Thoracic aorta (tissue), 2 donors: ENCODE measurements around the gene DUSP1. TPM values are rescaled to one million over a fixed set of nuclear protein-coding genes. Genes with fewer than 3 reads are reported as not detected.

ENCODE experiments used
- ATAC-seq: fragments of 150-250 bp; one replicate; pipeline ENCODE4 v1.8.0; 2017; ENCODE audit warnings: low read depth; ENCODE audit not compliant: insufficient number of reproducible peaks, low FRiP score
- DNase-seq: peaks from one replicate; pipeline ENCODE4 v3.0.0-alpha.2; 2020; ENCODE audit warnings: low spot score
- H3K27ac ChIP-seq, 2 donors: fragments of 200-600 bp; sonication (generic); 1 replicate in 1 of 2; 2 replicates in 1 of 2; pipeline ENCODE4 v1.5.1; 2016; ENCODE audit warnings: mild to moderate bottlenecking in 2 of 2, moderate library complexity in 2 of 2
- H3K27me3 ChIP-seq: fragments of 200-600 bp; sonication (generic); replicated peaks from 2 replicates; pipeline ENCODE4 v1.6.0; 2016; ENCODE audit warnings: mild to moderate bottlenecking; ENCODE audit not compliant: insufficient read depth
- H3K36me3 ChIP-seq: fragments of 200-600 bp; sonication (generic); one replicate; pipeline ENCODE4 v1.5.1; 2016
- H3K4me1 ChIP-seq, 2 donors: fragments of 200-600 bp; sonication (generic); 1 replicate in 1 of 2; 2 replicates in 1 of 2; pipeline versions ENCODE4 v1.5.1 to v1.6.0; 2016; ENCODE audit warnings: low read depth in 2 of 2, mild to moderate bottlenecking in 1 of 2; ENCODE audit not compliant: control insufficient read depth in 1 of 2
- H3K4me3 ChIP-seq: fragments of 200-600 bp; sonication (generic); 2 replicates; pipeline ENCODE4 v1.5.1; 2016; ENCODE audit warnings: mild to moderate bottlenecking
- H3K9me3 ChIP-seq: fragments of 200-600 bp; sonication (generic); 2 replicates; pipeline ENCODE4 v1.5.1; 2016
- total RNA-seq, 2 donors: library from RNA; depleted of rRNA; stranded (reverse); fragments of >200 nt; gene quantifications; one replicate each; pipeline versions ENCODE4 v1.1.0 to v1.2.3, GENCODE V29; 2016
- TF ChIP-seq, protein P1 (sequence below): fragments of 200-600 bp; sonication (generic); IDR thresholded peaks from one replicate; pipeline ENCODE4 v1.5.1; 2019; ENCODE audit warnings: antibody characterized with exemption

DUSP1 gene
- total RNA-seq, 2 donors from 2014 or later, result 813 to 3,699 TPM

DNA sequence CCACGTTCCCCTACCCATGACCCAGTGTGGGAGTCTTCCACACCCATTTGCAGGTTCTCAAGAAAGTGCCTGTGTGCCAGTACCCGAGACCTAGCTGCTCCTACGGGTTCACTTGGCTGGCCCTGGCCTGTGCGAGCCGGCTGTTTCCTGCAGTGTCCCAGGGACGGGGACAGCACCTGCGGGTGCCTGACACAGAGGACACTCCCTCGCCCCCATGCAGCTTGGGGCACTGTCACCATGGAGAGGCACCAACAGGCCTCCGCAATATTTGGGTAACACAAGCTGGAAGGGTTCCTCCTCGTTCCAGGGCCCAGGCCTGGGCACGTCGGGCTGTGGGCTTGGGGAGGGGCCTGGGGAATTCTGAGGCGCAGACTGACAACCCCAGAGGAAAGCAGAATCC lies 41.4 kb downstream of the DUSP1 start:
- Histone ChIP-seq H3K4me1 (peaks cover 22 to 35% of the 10 kb centered on the region in 2 donors), H3K27me3 (no peaks in the 10 kb centered on the region), H3K9me3 (no peaks in the 10 kb centered on the region), H3K27ac (no peak overlapping the region), H3K4me3 (no peak overlapping the region), H3K36me3 (no peaks in the 10 kb centered on the region)
- no peak for DNase-seq
- ATAC-seq, result no peak
- TF ChIP-seq, protein P1, sequence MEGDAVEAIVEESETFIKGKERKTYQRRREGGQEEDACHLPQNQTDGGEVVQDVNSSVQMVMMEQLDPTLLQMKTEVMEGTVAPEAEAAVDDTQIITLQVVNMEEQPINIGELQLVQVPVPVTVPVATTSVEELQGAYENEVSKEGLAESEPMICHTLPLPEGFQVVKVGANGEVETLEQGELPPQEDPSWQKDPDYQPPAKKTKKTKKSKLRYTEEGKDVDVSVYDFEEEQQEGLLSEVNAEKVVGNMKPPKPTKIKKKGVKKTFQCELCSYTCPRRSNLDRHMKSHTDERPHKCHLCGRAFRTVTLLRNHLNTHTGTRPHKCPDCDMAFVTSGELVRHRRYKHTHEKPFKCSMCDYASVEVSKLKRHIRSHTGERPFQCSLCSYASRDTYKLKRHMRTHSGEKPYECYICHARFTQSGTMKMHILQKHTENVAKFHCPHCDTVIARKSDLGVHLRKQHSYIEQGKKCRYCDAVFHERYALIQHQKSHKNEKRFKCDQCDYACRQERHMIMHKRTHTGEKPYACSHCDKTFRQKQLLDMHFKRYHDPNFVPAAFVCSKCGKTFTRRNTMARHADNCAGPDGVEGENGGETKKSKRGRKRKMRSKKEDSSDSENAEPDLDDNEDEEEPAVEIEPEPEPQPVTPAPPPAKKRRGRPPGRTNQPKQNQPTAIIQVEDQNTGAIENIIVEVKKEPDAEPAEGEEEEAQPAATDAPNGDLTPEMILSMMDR, result no peak

DNA sequence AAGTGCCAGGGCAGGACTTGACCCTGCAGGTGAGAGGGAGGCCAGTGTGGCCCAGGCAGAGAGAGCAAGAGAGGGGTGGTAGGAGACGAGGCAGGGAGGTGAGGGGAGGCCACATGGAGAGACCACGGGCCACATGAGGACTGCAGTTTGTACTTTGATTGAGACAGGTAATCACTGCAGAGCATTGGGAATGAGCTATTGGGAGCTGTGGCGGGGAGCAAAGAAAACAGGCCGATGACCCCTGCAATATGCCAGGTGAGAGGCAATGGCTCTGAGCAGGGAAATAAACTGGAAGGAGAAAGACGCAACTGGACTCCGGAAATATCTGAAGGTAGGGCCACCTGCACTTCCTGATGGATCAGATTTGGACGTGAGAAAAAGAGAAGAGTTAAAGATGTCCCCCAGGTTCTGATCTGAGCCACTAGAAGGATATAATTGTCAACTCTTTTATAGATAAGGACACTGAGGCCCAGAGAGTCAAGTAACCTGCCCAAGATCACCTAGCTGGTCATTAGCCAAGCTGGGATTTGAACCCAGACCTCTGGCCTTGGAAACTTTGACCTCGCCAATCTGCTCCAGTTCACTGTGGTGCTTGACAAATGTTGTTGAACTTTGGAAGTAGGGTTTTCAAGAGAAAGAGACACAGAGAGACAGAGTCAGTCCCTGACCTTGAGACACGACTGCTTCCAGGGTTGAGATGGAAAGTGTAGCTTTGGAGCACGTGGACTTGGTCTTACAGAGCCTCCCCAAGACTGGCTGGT lies 42.3 kb downstream of the DUSP1 start:
- TF ChIP-seq, protein P1, result no peak
- Histone ChIP-seq H3K9me3 (no peaks in the 10 kb centered on the region), H3K4me1 (peaks cover 16 to 26% of the 10 kb centered on the region in 2 donors), H3K4me3 (no peak overlapping the region), H3K27me3 (no peaks in the 10 kb centered on the region), H3K27ac (no peak overlapping the region), H3K36me3 (no peaks in the 10 kb centered on the region)
- DNase-seq (no peak), ATAC-seq (no peak)

DNA sequence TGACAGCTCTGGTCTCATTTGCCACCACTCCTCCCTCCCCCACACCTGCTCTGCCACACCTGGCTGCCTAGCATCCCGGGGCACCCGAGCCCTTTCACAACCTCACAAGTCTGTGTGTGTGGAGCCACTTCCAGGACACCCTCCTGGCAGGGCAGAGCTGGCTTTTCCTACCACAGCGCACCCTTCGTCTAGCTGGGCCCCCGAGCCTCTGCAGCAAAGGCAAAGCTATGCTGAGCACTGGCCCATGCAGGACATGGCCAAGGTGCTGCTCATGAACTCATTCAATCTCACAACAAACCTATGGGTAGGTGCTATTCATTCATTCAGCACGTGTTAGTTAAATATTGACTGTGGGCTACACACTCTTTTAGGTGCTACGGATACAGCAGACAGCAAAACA lies 43.4 kb downstream of the DUSP1 start:
- Histone ChIP-seq H3K9me3 (no peaks in the 10 kb centered on the region), H3K27ac (no peak overlapping the region), H3K27me3 (no peaks in the 10 kb centered on the region), H3K36me3 (no peaks in the 10 kb centered on the region), H3K4me3 (no peak overlapping the region), H3K4me1 (peaks cover 13 to 22% of the 10 kb centered on the region in 2 donors)
- TF ChIP-seq, protein P1, result no peak
- no peak for ATAC-seq
- no peak for DNase-seq

DNA sequence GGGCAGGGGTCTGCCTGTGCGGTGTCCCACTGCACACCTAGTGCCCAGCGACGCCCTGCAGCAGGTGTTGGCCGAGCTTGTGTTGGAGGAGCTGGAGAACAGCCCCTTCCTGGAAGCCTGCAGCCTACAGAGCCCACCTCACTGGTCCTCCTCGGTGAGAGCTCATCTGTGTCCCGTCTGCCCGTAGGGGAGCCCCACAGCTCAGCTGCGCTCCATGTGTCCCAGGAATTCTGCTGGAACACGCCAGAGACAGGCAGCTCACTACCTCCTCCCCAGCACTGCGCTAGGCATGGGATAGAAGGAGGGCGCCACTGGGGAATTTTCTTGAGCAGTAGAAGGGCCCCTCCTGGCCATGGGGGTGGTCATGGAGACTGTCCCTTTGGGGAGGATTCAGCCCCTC lies 44.0 kb downstream of the DUSP1 start:
- H3K27me3 ChIP-seq, result no peaks in the 10 kb centered on the region
- no peak for ATAC-seq
- DNase-seq, result no peak
- TF ChIP-seq, protein P1, result no peak
- no peak overlapping the region for H3K27ac ChIP-seq
- H3K4me1 ChIP-seq, result peaks cover 9 to 22% of the 10 kb centered on the region in 2 donors
- no peaks in the 10 kb centered on the region for H3K36me3 ChIP-seq
- H3K4me3 ChIP-seq, result no peak overlapping the region
- H3K9me3 ChIP-seq, result no peaks in the 10 kb centered on the region

DNA sequence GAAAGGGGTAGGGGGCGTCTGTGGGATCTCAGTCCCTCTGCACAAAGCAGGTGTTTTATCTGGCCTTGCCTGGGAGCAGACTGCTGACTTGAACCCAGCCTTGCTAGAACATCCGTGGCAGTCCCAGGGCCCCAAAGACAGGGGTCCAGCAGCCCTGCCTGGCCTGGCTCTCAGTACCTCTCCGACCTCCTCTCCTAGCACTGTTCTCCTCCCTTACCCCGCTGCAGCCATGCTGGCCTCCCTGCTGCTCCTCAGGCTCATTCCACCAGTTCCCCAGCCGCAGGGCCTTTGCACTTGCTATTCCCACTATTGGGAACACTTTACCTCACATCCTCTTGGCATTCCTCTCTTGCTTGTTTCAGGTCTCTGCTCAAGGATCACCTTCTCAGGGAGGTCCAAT lies 45.2 kb downstream of the DUSP1 start:
- H3K27ac ChIP-seq, result no peak overlapping the region

More for the DNA sequence above, 45.2 kb downstream of the DUSP1 start:
- no peak for ATAC-seq
- H3K9me3 ChIP-seq, result no peaks in the 10 kb centered on the region
- peaks cover 11 to 24% of the 10 kb centered on the region in 2 donors for H3K4me1 ChIP-seq
- no peaks in the 10 kb centered on the region for H3K36me3 ChIP-seq
- H3K4me3 ChIP-seq, result no peak overlapping the region
- TF ChIP-seq, protein P1, result no peak
- no peak for DNase-seq
- H3K27me3 ChIP-seq, result no peaks in the 10 kb centered on the region
